DMS 273 (cell line): Measurements from ENCODE around the gene TOM1.

Source experiments
- DNase-seq: peaks from one replicate; lab custom pipeline; 2025; ENCODE audit not compliant: unreplicated experiment; lab: John Stamatoyannopoulos, UW

The TOM1 gene

GRCh38 chr22:35322893-35323292 lies 23.2 kb downstream of the TOM1 start:
- DNase-seq: no peak

GRCh38 chr22:35323305-35323704 lies 23.6 kb downstream of the TOM1 start:
- no peak for DNase-seq

GRCh38 chr22:35324067-35324466 lies 24.4 kb downstream of the TOM1 start:
- no peak for DNase-seq

GRCh38 chr22:35324762-35325161 lies 25.1 kb downstream of the TOM1 start:
- no peak for DNase-seq

GRCh38 chr22:35325209-35325608 lies 25.5 kb downstream of the TOM1 start:
- DNase-seq: no peak

GRCh38 chr22:35326854-35327562 lies 27.3 kb downstream of the TOM1 start:
- DNase-seq: no peak

- no peak for DNase-seq
Observed at GRCh38 chr22:35327690-35328471, 28.2 kb downstream of the TOM1 start.

- DNase-seq: no peak
Observed at GRCh38 chr22:35328472-35328885, 28.8 kb downstream of the TOM1 start.

- DNase-seq: no peak
Observed at GRCh38 chr22:35329114-35329847, 29.6 kb downstream of the TOM1 start.

GRCh38 chr22:35330258-35330861 lies 30.7 kb downstream of the TOM1 start:
- no peak for DNase-seq

- DNase-seq: no peak
Observed at GRCh38 chr22:35332278-35332677, 32.6 kb downstream of the TOM1 start.

GRCh38 chr22:35333220-35333619 lies 33.5 kb downstream of the TOM1 start:
- no peak for DNase-seq

GRCh38 chr22:35334004-35334403 lies 34.3 kb downstream of the TOM1 start:
- DNase-seq: peak; percentile 13

GRCh38 chr22:35335468-35335867 lies 35.8 kb downstream of the TOM1 start:
- DNase-seq: no peak

- DNase-seq: no peak
Observed at GRCh38 chr22:35335936-35336781, 36.5 kb downstream of the TOM1 start.

- peak; percentile 39 for DNase-seq
Observed at GRCh38 chr22:35337932-35338331, 38.2 kb downstream of the TOM1 start.

- no peak for DNase-seq
Observed at GRCh38 chr22:35341090-35341874, 41.6 kb downstream of the TOM1 start.

GRCh38 chr22:35342390-35342789 lies 42.7 kb downstream of the TOM1 start:
- DNase-seq: no peak

GRCh38 chr22:35343664-35344550 lies 44.2 kb downstream of the TOM1 start:
- DNase-seq: no peak
